Astrocyte (in vitro differentiated cells and primary cell): Measurements from ENCODE around the gene C1QL2.

ENCODE experiments used
- EZH2 ChIP-seq: IDR thresholded peaks from 2 replicates; pipeline ENCODE4 v1.6.1; 2012; ENCODE audit warnings: mild to moderate bottlenecking, low read length, inconsistent platforms; ENCODE audit not compliant: insufficient read depth
- TF ChIP-seq, protein P1 (sequence below): IDR thresholded peaks from 2 replicates; pipeline ENCODE4 v1.5.1; 2011; ENCODE audit warnings: low read depth, mild to moderate bottlenecking, inconsistent platforms, low read length, moderate library complexity; ENCODE audit not compliant: insufficient read depth

DNA sequence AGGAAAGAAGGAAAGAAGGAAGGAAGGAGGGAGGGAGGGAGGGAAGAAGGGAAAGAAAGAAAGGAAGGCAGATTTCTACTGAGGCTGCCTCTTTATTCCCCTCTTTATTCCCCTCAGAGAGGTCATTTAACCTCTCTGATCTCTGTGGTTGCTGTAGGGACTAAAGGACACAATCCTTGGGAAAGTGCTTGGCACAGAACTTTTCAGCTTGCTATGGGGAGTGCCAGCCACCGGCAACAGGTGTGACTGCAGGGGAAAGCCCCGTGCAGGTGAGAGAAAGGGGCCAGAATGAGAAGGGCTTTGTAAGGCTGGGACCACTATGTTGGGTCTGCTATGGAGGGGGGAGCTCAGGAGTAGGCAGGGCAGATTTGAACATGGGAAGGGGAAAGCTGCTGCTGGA lies 37.3 kb upstream of the C1QL2 start:
- TF ChIP-seq, protein P1, sequence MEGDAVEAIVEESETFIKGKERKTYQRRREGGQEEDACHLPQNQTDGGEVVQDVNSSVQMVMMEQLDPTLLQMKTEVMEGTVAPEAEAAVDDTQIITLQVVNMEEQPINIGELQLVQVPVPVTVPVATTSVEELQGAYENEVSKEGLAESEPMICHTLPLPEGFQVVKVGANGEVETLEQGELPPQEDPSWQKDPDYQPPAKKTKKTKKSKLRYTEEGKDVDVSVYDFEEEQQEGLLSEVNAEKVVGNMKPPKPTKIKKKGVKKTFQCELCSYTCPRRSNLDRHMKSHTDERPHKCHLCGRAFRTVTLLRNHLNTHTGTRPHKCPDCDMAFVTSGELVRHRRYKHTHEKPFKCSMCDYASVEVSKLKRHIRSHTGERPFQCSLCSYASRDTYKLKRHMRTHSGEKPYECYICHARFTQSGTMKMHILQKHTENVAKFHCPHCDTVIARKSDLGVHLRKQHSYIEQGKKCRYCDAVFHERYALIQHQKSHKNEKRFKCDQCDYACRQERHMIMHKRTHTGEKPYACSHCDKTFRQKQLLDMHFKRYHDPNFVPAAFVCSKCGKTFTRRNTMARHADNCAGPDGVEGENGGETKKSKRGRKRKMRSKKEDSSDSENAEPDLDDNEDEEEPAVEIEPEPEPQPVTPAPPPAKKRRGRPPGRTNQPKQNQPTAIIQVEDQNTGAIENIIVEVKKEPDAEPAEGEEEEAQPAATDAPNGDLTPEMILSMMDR, result no peak
- no peak for TF ChIP-seq EZH2
